ENCODE measurements around the gene LILRA2.
"Not testable (repeated sequence)": the region's sequence is repeated elsewhere in the genome, so short reads cannot be mapped to it uniquely, and the experiment has no call there.

The LILRA2 gene

GRCh38 chr19:54631489-54632337, 58.1 kb downstream of the LILRA2 start:
- not testable (repeated sequence) for H3K4me1 ChIP-seq (ENCODE audit: control insufficient read depth in 1 of 2, insufficient read depth in 2 of 2, low read length in 2 of 2); H3K9me3 ChIP-seq (ENCODE audit: control insufficient read depth in 1 of 2, low read length in 2 of 2); H3K27ac ChIP-seq (ENCODE audit: low read length); H3K27me3 ChIP-seq (ENCODE audit: low read depth, low read length); H3K4me3 ChIP-seq (ENCODE audit: low read depth in 1 of 2, low read length in 2 of 2); H3K36me3 ChIP-seq (ENCODE audit: control insufficient read depth in 1 of 2, insufficient read depth in 2 of 2, low read length in 2 of 2)

- not testable (repeated sequence) for H3K27ac ChIP-seq (ENCODE audit: low read length); H3K4me1 ChIP-seq (ENCODE audit: control insufficient read depth in 1 of 2, insufficient read depth in 2 of 2, low read length in 2 of 2); H3K36me3 ChIP-seq (ENCODE audit: control insufficient read depth in 1 of 2, insufficient read depth in 2 of 2, low read length in 2 of 2); H3K27me3 ChIP-seq (ENCODE audit: low read depth, low read length); H3K4me3 ChIP-seq (ENCODE audit: low read depth in 1 of 2, low read length in 2 of 2); H3K9me3 ChIP-seq (ENCODE audit: control insufficient read depth in 1 of 2, low read length in 2 of 2)
Observed at GRCh38 chr19:54632517-54632916, 58.9 kb downstream of the LILRA2 start.

- H3K4me1 ChIP-seq (ENCODE audit: control insufficient read depth in 1 of 2, insufficient read depth in 2 of 2, low read length in 2 of 2), result no peaks in the 10 kb centered on the region
- no peak overlapping the region for H3K27ac ChIP-seq (ENCODE audit: low read length)
- H3K9me3 ChIP-seq (ENCODE audit: control insufficient read depth in 1 of 2, low read length in 2 of 2), result no peaks in the 10 kb centered on the region
- no peak overlapping the region for H3K4me3 ChIP-seq (ENCODE audit: low read depth in 1 of 2, low read length in 2 of 2)
- no peaks in the 10 kb centered on the region for H3K27me3 ChIP-seq (ENCODE audit: low read depth, low read length)
- no peaks in the 10 kb centered on the region for H3K36me3 ChIP-seq (ENCODE audit: control insufficient read depth in 1 of 2, insufficient read depth in 2 of 2, low read length in 2 of 2)
Observed at GRCh38 chr19:54633401-54633800, 59.8 kb downstream of the LILRA2 start.

GRCh38 chr19:54636081-54636480, 62.5 kb downstream of the LILRA2 start:
- not testable (repeated sequence) for H3K36me3 ChIP-seq (ENCODE audit: control insufficient read depth in 1 of 2, insufficient read depth in 2 of 2, low read length in 2 of 2); H3K27me3 ChIP-seq (ENCODE audit: low read depth, low read length); H3K9me3 ChIP-seq (ENCODE audit: control insufficient read depth in 1 of 2, low read length in 2 of 2); H3K4me3 ChIP-seq (ENCODE audit: low read depth in 1 of 2, low read length in 2 of 2); H3K27ac ChIP-seq (ENCODE audit: low read length); H3K4me1 ChIP-seq (ENCODE audit: control insufficient read depth in 1 of 2, insufficient read depth in 2 of 2, low read length in 2 of 2)

- no peaks in the 10 kb centered on the region for H3K27me3 ChIP-seq (ENCODE audit: low read depth, low read length)
- no peaks in the 10 kb centered on the region for H3K36me3 ChIP-seq (ENCODE audit: control insufficient read depth in 1 of 2, insufficient read depth in 2 of 2, low read length in 2 of 2)
- H3K9me3 ChIP-seq (ENCODE audit: control insufficient read depth in 1 of 2, low read length in 2 of 2), result no peaks in the 10 kb centered on the region
- no peak overlapping the region for H3K4me3 ChIP-seq (ENCODE audit: low read depth in 1 of 2, low read length in 2 of 2)
- H3K27ac ChIP-seq (ENCODE audit: low read length), result no peak overlapping the region
- no peaks in the 10 kb centered on the region for H3K4me1 ChIP-seq (ENCODE audit: control insufficient read depth in 1 of 2, insufficient read depth in 2 of 2, low read length in 2 of 2)
Observed at GRCh38 chr19:54638683-54639082, 65.1 kb downstream of the LILRA2 start.
